Adrenal gland (tissue), 5 donors: ENCODE measurements around the gene PRKCE.

Experiments used
- POLR2A ChIP-seq, 2 donors: fragments of 450-650 bp; IDR thresholded peaks; one replicate each; pipeline ENCODE4 v1.6.1; 2017; ENCODE audit warnings: antibody characterized with exemption in 2 of 2, mild to moderate bottlenecking in 2 of 2, moderate library complexity in 1 of 2
- TF ChIP-seq, protein P1 (sequence below), 6 experiments: fragments of 450-650 bp in 4 of 6; fragments of 200-600 bp in 2 of 6; sonication (generic) in 1 of 6; IDR thresholded peaks; 1 replicate in 5 of 6; 2 replicates in 1 of 6; pipeline versions ENCODE4 v1.5.1 to v1.8.0; 2016 to 2021; ENCODE audit warnings: antibody characterized with exemption in 6 of 6, mild to moderate bottlenecking in 2 of 6, moderate library complexity in 1 of 6
- donor health status: DM: no; HTN: no; CAD: no.

DNA sequence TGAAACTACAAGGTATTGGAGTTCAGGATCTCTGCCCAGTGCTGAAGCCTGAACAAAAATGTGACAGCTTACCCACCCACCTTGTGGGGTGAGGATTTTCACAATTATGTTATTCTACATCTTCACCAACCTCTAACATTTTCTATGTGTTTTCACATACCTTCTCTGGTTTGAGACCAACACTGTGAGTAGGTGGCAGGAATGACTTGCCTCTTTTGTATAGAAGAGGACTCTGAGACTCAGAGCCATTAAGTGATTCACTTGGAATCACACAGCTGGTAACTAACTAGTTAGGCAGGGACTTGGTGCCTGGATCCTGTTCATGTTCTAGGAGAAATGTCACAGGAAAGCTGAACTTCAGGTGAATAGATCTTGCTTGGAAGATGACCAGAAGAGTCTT lies 25.7 kb upstream of the PRKCE start:
- TF ChIP-seq, protein P1, sequence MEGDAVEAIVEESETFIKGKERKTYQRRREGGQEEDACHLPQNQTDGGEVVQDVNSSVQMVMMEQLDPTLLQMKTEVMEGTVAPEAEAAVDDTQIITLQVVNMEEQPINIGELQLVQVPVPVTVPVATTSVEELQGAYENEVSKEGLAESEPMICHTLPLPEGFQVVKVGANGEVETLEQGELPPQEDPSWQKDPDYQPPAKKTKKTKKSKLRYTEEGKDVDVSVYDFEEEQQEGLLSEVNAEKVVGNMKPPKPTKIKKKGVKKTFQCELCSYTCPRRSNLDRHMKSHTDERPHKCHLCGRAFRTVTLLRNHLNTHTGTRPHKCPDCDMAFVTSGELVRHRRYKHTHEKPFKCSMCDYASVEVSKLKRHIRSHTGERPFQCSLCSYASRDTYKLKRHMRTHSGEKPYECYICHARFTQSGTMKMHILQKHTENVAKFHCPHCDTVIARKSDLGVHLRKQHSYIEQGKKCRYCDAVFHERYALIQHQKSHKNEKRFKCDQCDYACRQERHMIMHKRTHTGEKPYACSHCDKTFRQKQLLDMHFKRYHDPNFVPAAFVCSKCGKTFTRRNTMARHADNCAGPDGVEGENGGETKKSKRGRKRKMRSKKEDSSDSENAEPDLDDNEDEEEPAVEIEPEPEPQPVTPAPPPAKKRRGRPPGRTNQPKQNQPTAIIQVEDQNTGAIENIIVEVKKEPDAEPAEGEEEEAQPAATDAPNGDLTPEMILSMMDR (IDR thresholded peaks at IDR 0.05), result no peak
- TF ChIP-seq POLR2A (IDR thresholded peaks at IDR 0.05), result no peak
